H9 (cell line): ENCODE measurements around the gene NPM3. TPM values are rescaled to one million over a fixed set of nuclear protein-coding genes. Genes with fewer than 3 reads are reported as not detected.

ENCODE experiments used
- DNase-seq: peaks from one replicate; pipeline ENCODE4 v3.0.0-alpha.2; 2017
- H2AFZ ChIP-seq: one replicate; pipeline ENCODE4 v1.6.1; 2013; ENCODE audit warnings: mild to moderate bottlenecking, low read length, control low read depth, moderate library complexity
- H2AK5ac ChIP-seq: 2 replicates; pipeline ENCODE4 v1.6.1; 2013; ENCODE audit warnings: low read length, control low read depth, mixed read lengths; ENCODE audit not compliant: insufficient read length
- H2BK120ac ChIP-seq: one replicate; pipeline ENCODE4 v1.6.1; 2013; ENCODE audit warnings: low read depth, mild to moderate bottlenecking, low read length, control low read depth, inconsistent platforms; ENCODE audit not compliant: poor library complexity, severe bottlenecking
- H2BK12ac ChIP-seq: 2 replicates; pipeline ENCODE4 v1.6.1; 2013; ENCODE audit warnings: low read length, control low read depth, mixed read lengths, low read depth; ENCODE audit not compliant: insufficient read length
- H2BK15ac ChIP-seq: 2 replicates; pipeline ENCODE4 v1.6.1; 2013; ENCODE audit warnings: low read depth, low read length, control low read depth
- H2BK20ac ChIP-seq: one replicate; pipeline ENCODE4 v1.6.1; 2013; ENCODE audit warnings: low read depth, mild to moderate bottlenecking, low read length, control low read depth, inconsistent platforms; ENCODE audit not compliant: poor library complexity, severe bottlenecking
- H2BK5ac ChIP-seq: 2 replicates; pipeline ENCODE4 v1.6.1; 2013; ENCODE audit warnings: low read length, control low read depth, mixed read lengths; ENCODE audit not compliant: insufficient read length
- H3K14ac ChIP-seq: 2 replicates; pipeline ENCODE4 v1.6.1; 2013; ENCODE audit warnings: low read length, control low read depth; ENCODE audit not compliant: insufficient read depth
- H3K18ac ChIP-seq: 2 replicates; pipeline ENCODE4 v1.6.1; 2013; ENCODE audit warnings: low read depth, mild to moderate bottlenecking, mixed read lengths, low read length, control low read depth; ENCODE audit not compliant: insufficient read length
- H3K23ac ChIP-seq: 2 replicates; pipeline ENCODE4 v1.6.1; 2013; ENCODE audit warnings: low read length, control low read depth, mixed read lengths, low read depth; ENCODE audit not compliant: insufficient read length
- H3K23me2 ChIP-seq: 2 replicates; pipeline ENCODE4 v1.6.1; 2013; ENCODE audit warnings: low read depth, mild to moderate bottlenecking, mixed read lengths, low read length, control low read depth; ENCODE audit not compliant: insufficient read length, poor library complexity, severe bottlenecking
- H3K27ac ChIP-seq: 2 replicates; pipeline ENCODE4 v1.5.1; 2013; ENCODE audit warnings: low read length, control low read depth, mixed read lengths, low read depth; ENCODE audit not compliant: insufficient read length
- H3K27me3 ChIP-seq: 2 replicates; pipeline ENCODE4 v1.6.1; 2013; ENCODE audit warnings: low read length, control low read depth, inconsistent platforms; ENCODE audit not compliant: insufficient read depth
- H3K4ac ChIP-seq: 2 replicates; pipeline ENCODE4 v1.6.1; 2013; ENCODE audit warnings: low read depth, mild to moderate bottlenecking, control low read depth, inconsistent platforms, low read length, moderate library complexity
- H3K4me1 ChIP-seq: 2 replicates; pipeline ENCODE4 v1.6.1; 2013; ENCODE audit warnings: low read length, control low read depth, inconsistent platforms; ENCODE audit not compliant: insufficient read depth
- H3K4me2 ChIP-seq: 2 replicates; pipeline ENCODE4 v1.6.1; 2013; ENCODE audit warnings: low read length, control low read depth, mixed read lengths; ENCODE audit not compliant: insufficient read length, insufficient read depth
- H3K56ac ChIP-seq: 2 replicates; pipeline ENCODE4 v1.6.1; 2013; ENCODE audit warnings: low read depth, mild to moderate bottlenecking, mixed read lengths, low read length, control low read depth; ENCODE audit not compliant: insufficient read length
- H3K79me1 ChIP-seq: 2 replicates; pipeline ENCODE4 v1.6.1; 2013; ENCODE audit warnings: low read depth, mild to moderate bottlenecking, moderate library complexity, low read length, control low read depth, inconsistent platforms; ENCODE audit not compliant: insufficient read depth, poor library complexity, severe bottlenecking
- H3K79me2 ChIP-seq: 2 replicates; pipeline ENCODE4 v1.6.1; 2013; ENCODE audit warnings: low read length, control low read depth, inconsistent platforms; ENCODE audit not compliant: insufficient read depth
- H3K9ac ChIP-seq: 2 replicates; pipeline ENCODE4 v1.6.1; 2013; ENCODE audit warnings: low read length, control low read depth, mixed read lengths; ENCODE audit not compliant: insufficient read length; ENCODE audit errors: extremely low read depth
- H3K9me3 ChIP-seq: one replicate; pipeline ENCODE4 v1.6.1; 2013; ENCODE audit warnings: low read depth, low read length, inconsistent platforms; ENCODE audit not compliant: control insufficient read depth
- H3T11ph ChIP-seq: one replicate; pipeline ENCODE4 v1.6.1; 2013; ENCODE audit warnings: mild to moderate bottlenecking, low read length, control low read depth, inconsistent platforms
- H4K20me1 ChIP-seq: one replicate; pipeline ENCODE4 v1.6.1; 2013; ENCODE audit not compliant: control insufficient read depth, insufficient read length, insufficient read depth
- H4K5ac ChIP-seq: 2 replicates; pipeline ENCODE4 v1.6.1; 2013; ENCODE audit warnings: low read depth, mild to moderate bottlenecking, mixed read lengths, low read length, control low read depth; ENCODE audit not compliant: insufficient read length
- H4K8ac ChIP-seq: replicated peaks from 2 replicates; pipeline ENCODE4 v1.6.1; 2013; ENCODE audit warnings: low read length, control low read depth, mixed read lengths, low read depth; ENCODE audit not compliant: insufficient read length
- H4K91ac ChIP-seq: 2 replicates; pipeline ENCODE4 v1.6.1; 2013; ENCODE audit warnings: low read depth, mild to moderate bottlenecking, moderate library complexity, mixed read lengths, low read length, control low read depth; ENCODE audit not compliant: insufficient read length
- H3K27ac Mint-ChIP-seq, 3 experiments: 2 replicates in 2 of 3; 3 replicates in 1 of 3; pipeline ENCODE4 v1.8.0; 2020 to 2021; ENCODE audit warnings: mixed read lengths in 3 of 3, mild to moderate bottlenecking in 1 of 3, moderate library complexity in 1 of 3
- H3K27me3 Mint-ChIP-seq: 2 replicates; pipeline ENCODE4 v1.8.0; 2021; ENCODE audit warnings: low read depth, mild to moderate bottlenecking, moderate library complexity, mixed read lengths
- H3K36me3 Mint-ChIP-seq, 3 experiments: 2 replicates in 2 of 3; 3 replicates in 1 of 3; pipeline ENCODE4 v1.8.0; 2020 to 2021; ENCODE audit warnings: low read depth in 3 of 3, mixed read lengths in 3 of 3; ENCODE audit not compliant: insufficient read depth in 1 of 3
- H3K4me1 Mint-ChIP-seq, 2 experiments: 2 replicates each; pipeline ENCODE4 v1.8.0; 2020; ENCODE audit warnings: mixed read lengths in 2 of 2
- H3K4me3 Mint-ChIP-seq, 2 experiments: 2 replicates in 1 of 2; 3 replicates in 1 of 2; pipeline ENCODE4 v1.8.0; 2020 to 2021; ENCODE audit warnings: mild to moderate bottlenecking in 2 of 2, mixed read lengths in 2 of 2, moderate library complexity in 1 of 2
- H3K9me3 Mint-ChIP-seq, 2 experiments: 2 replicates in 1 of 2; 3 replicates in 1 of 2; pipeline ENCODE4 v1.8.0; 2020; ENCODE audit warnings: mild to moderate bottlenecking in 2 of 2, mixed read lengths in 2 of 2, moderate library complexity in 1 of 2
- CTCF ChIP-seq: fragments of 200-600 bp; sonication (generic); conservative IDR thresholded peaks from 3 replicates; pipeline ENCODE4 v1.8.0; 2021; ENCODE audit warnings: antibody characterized with exemption, mild to moderate bottlenecking
- WGBS: extraction: QIAGEN DNeasy Blood & Tissue Kit; methylation state at CpG from one replicate; pipeline ENCODE4 v1.1.7; 2013; ENCODE audit warnings: missing lambda C conversion rate, low lambda C conversion rate, mixed read lengths; ENCODE audit not compliant: insufficient read length; ENCODE audit errors: extremely low coverage; 5-methylcytosine and 5-hydroxymethylcytosine counted together
- total RNA-seq: library from RNA; stranded (reverse); gene quantifications from 2 replicates; pipeline ENCODE4 v1.2.1, GENCODE V29; 2021

The NPM3 gene
- total RNA-seq, 1 experiment from 2014 or later: 133 TPM

DNA sequence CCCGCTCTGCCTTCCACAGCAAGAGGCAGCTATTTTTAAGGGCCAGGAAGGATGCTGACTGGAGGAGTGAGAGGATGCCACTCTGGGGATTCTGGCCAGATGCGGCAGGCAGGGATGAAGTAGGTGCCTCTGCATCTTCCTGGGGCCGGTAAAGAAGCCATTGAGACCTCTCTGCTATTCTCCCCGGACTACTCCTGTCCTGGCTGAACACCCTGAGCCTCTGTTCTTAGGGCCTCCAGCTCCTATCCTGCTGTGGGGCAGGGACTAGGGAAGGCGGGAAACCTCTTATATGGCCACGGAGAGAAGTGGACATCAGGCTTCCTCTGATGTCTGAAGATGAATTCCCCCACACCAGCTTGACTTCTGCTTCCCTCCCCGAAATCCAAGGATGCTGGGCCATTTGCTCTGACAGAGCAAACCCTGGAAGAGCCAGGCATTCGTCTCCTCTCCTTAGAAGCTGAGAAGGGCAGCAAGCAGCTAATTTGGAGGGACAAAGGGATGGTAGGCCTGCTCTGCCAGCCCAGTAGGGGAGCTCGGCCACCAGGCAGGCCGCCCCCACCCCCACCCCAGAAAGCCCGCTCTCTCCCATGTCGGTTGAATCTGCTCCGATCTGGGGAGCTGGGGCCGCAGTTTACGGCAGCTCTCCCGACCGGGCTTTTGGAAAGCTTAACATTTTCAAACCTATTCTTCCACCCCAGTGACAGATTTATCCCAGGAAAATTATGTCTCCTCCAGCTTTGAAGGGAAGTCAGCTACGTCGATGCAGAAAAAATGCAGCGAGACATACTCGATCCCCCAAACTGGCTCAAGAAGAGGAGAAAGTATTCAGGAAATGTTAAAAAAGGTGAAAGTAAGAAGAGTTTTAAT is 10.1 kb downstream of the NPM3 start:
- Histone ChIP-seq H4K91ac (no peak overlapping the region), H3K14ac (no peak overlapping the region), H3K18ac (no peak overlapping the region), H2AFZ (no peak overlapping the region), H3K56ac (no peak overlapping the region), H3T11ph (no peak overlapping the region), H3K4me2 (peak overlapping the region; percentile 42), H3K23me2 (peaks cover 19% of the 10 kb centered on the region), H3K79me1 (no peaks in the 10 kb centered on the region), H3K23ac (no peak overlapping the region), H2BK12ac (no peak overlapping the region), H3K4me1 (peaks cover 7% of the 10 kb centered on the region; the same call in 1 of the 2 replicates), H4K5ac (no peak overlapping the region), H3K4ac (no peak overlapping the region), H2BK20ac (no peak overlapping the region), H3K27ac (no peak overlapping the region), H3K9ac (no peak overlapping the region), H4K20me1 (no peaks in the 10 kb centered on the region), H3K27me3 (peaks cover 49% of the 10 kb centered on the region), H2BK5ac (no peak overlapping the region), H3K9me3 (no peaks in the 10 kb centered on the region), H3K79me2 (no peaks in the 10 kb centered on the region), H2BK120ac (no peak overlapping the region), H2AK5ac (no peak overlapping the region), H2BK15ac (no peak overlapping the region), H4K8ac (no peak overlapping the region)
- Mint-ChIP-seq H3K27ac (no peak overlapping the region), H3K27me3 (peaks cover 65% of the 10 kb centered on the region), H3K4me1 (peaks cover 46 to 58% of the 10 kb centered on the region in 2 experiments), H3K4me3 (peak overlapping the region; percentile 38 to 80; a peak in 4 of 5 replicates), H3K9me3 (no peaks in the 10 kb centered on the region; a peak in 1 of 5 replicates), H3K36me3 (peaks cover 3 to 12% (median 6%) of the 10 kb centered on the region in 3 experiments; a peak in 4 of 7 replicates)
- WGBS: no CpG with 5 or more reads among the region's 21 CpGs
- TF ChIP-seq CTCF: no peak
- no peak for DNase-seq
